Measurements from ENCODE around the gene APBB3.

The APBB3 gene

DNA sequence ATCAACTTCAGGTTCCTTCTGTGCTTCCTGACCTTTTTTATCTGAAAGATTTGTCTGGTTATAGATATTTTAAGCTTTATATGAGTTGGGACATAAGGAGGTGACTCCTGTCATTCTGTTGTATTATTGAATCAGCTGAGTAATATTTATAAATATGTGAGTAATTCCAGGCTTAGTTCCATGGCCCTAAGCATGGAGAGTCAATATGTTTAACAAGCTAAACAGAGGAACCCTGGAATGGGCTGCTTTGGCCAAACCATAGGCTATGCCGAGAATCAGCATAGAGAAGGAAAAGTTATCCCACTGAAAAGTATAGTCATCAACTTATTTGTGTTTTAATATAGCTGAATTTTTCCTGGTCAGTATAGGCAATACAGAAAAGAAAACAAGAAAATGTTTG is 24.2 kb downstream of the APBB3 start:
- H3K36me3 ChIP-seq = peaks cover 91% of the 10 kb centered on the region
- TF ChIP-seq, protein P1, sequence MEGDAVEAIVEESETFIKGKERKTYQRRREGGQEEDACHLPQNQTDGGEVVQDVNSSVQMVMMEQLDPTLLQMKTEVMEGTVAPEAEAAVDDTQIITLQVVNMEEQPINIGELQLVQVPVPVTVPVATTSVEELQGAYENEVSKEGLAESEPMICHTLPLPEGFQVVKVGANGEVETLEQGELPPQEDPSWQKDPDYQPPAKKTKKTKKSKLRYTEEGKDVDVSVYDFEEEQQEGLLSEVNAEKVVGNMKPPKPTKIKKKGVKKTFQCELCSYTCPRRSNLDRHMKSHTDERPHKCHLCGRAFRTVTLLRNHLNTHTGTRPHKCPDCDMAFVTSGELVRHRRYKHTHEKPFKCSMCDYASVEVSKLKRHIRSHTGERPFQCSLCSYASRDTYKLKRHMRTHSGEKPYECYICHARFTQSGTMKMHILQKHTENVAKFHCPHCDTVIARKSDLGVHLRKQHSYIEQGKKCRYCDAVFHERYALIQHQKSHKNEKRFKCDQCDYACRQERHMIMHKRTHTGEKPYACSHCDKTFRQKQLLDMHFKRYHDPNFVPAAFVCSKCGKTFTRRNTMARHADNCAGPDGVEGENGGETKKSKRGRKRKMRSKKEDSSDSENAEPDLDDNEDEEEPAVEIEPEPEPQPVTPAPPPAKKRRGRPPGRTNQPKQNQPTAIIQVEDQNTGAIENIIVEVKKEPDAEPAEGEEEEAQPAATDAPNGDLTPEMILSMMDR (IDR thresholded peaks at IDR 0.05; ENCODE audit: low read depth, low read length) = no peak
- no peak for DNase-seq
- H3K27me3 ChIP-seq (ENCODE audit: insufficient read depth, low read depth, severe bottlenecking) = no peaks in the 10 kb centered on the region
- no peak overlapping the region for H3K27ac ChIP-seq
- H3K4me3 ChIP-seq (ENCODE audit: low read depth, low read length) = no peak overlapping the region
- no peaks in the 10 kb centered on the region for H3K9me3 ChIP-seq (ENCODE audit: severe bottlenecking)

DNA sequence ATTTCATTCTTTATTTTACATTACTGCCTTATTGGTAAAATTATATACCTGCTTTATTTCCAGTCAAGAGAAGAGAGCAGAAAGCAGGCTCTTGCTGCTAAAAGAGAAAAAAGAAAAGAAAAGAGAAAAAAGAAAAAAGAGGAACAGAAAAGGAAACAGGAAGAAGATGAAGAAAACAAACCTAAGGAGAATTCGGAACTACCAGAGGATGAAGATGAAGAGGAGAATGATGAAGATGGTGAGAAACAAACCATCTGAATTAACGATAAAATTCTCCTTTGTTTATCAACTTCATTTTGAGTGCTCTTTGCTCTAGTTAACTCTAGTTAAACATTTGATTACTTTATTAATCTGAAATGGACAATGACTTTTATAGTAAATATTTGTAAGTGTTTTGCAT is 40.4 kb downstream of the APBB3 start:
- peaks cover 58% of the 10 kb centered on the region for H3K36me3 ChIP-seq
- no peaks in the 10 kb centered on the region for H3K9me3 ChIP-seq (ENCODE audit: severe bottlenecking)
- H3K4me3 ChIP-seq (ENCODE audit: low read depth, low read length) = no peak overlapping the region
- TF ChIP-seq, protein P1 (IDR thresholded peaks at IDR 0.05; ENCODE audit: low read depth, low read length) = no peak
- H3K27me3 ChIP-seq (ENCODE audit: insufficient read depth, low read depth, severe bottlenecking) = no peaks in the 10 kb centered on the region
- H3K27ac ChIP-seq = no peak overlapping the region
- no peak for DNase-seq

DNA sequence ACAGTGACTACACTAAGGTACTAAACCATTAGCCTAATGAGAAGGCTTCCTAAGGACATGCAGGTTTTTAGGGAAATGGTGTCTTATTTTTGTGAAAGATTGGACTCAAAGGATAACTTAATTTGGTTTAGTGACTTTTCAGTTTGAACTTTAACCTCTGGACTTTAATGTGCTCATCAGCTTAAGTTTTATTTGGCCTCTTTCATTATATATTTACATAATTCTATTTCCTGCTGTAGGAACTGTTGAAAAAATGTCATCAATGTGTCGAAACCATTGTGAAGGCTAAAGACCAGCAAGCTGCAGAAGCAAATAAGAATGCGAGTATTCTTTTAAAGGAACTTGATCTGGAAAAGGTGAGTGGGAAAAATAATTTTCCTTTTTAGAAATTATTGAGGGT is 51.3 kb downstream of the APBB3 start:
- no peak for DNase-seq
- Histone ChIP-seq H3K4me3 (ENCODE audit: low read depth, low read length) (no peak overlapping the region), H3K27ac (no peak overlapping the region), H3K27me3 (ENCODE audit: insufficient read depth, low read depth, severe bottlenecking) (no peaks in the 10 kb centered on the region), H3K9me3 (ENCODE audit: severe bottlenecking) (no peaks in the 10 kb centered on the region), H3K36me3 (peaks cover 78% of the 10 kb centered on the region)
- TF ChIP-seq, protein P1 (IDR thresholded peaks at IDR 0.05; ENCODE audit: low read depth, low read length) = no peak

DNA sequence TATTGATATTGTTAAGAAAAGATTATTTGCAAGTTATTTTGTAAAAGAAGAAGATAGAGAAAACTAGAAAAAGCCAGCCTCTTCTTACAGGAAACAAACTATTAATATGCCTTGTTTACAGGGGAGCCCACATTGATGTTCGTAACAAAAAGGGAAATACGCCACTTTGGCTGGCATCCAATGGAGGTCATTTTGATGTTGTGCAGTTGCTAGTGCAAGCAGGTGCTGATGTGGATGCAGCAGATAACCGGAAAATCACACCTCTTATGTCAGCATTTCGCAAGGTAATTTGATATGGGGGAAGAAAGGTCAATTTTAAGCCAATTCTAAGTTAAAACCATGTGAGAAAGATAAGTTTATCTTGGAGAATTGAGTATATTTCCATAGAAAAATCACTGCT is 54.5 kb downstream of the APBB3 start:
- no peak overlapping the region for H3K4me3 ChIP-seq (ENCODE audit: low read depth, low read length)
- DNase-seq = no peak
- H3K36me3 ChIP-seq = peaks cover 91% of the 10 kb centered on the region
- TF ChIP-seq, protein P1 (IDR thresholded peaks at IDR 0.05; ENCODE audit: low read depth, low read length) = no peak
- no peak overlapping the region for H3K27ac ChIP-seq
- H3K27me3 ChIP-seq (ENCODE audit: insufficient read depth, low read depth, severe bottlenecking) = no peaks in the 10 kb centered on the region
- no peaks in the 10 kb centered on the region for H3K9me3 ChIP-seq (ENCODE audit: severe bottlenecking)
